ENCODE results near the gene HLA-DPA1. TPM values are rescaled to one million over a fixed set of nuclear protein-coding genes. Genes with fewer than 3 reads are reported as not detected.

The HLA-DPA1 gene
- total RNA-seq = 100 to 1,000 TPM; 122 to 203 TPM
- polyA plus RNA-seq = 10 to 100 TPM; 18.6 to 74.9 TPM
- long read RNA-seq, donor 1, transcript HLA-DPA1-242 (6 exons, 1,704 nt) = major isoform, 9 of 314 reads
- long read RNA-seq, donor 1, partial matches to known transcripts = 282 of 314 reads
- long read RNA-seq, donor 1, other reads (novel, unspliced or antisense) = 23 of 314 reads
- long read RNA-seq, donor 2, partial matches to known transcripts = 75 of 81 reads
- long read RNA-seq, donor 2, other reads (novel, unspliced or antisense) = 5 of 81 reads

- Histone ChIP-seq H3K4me3 (ENCODE audit: low read length in 2 of 2) (no peak within 1 kb of the TSS), H3K9me3 (ENCODE audit: control insufficient read depth, low read length) (no peaks in the 10 kb centered on the region), H3K4me1 (ENCODE audit: control insufficient read depth in 1 of 2, insufficient read depth in 2 of 2, low read length in 2 of 2) (no peaks in the 10 kb centered on the region), H3K27ac (ENCODE audit: low read depth in 1 of 2, low read length in 2 of 2) (no peak within 1 kb of the TSS), H3K27me3 (ENCODE audit: control insufficient read depth in 1 of 2, insufficient read depth in 2 of 2, low read length in 1 of 2) (no peaks in the 10 kb centered on the region), H3K36me3 (ENCODE audit: control insufficient read depth in 1 of 2, insufficient read depth in 2 of 2, low read length in 1 of 2) (no peaks in the 10 kb centered on the region)
- intact Hi-C loops (cut with DNase I) = no loop called here
- ATAC-seq (ENCODE audit: low FRiP score) (peak; percentile 61), DNase-seq (peak in 1 of 2 donors; percentile 71)
- WGBS, 2 donors = 50 to 54% methylated on average over 8 of the region's 8 CpGs
Measured at GRCh38 chr6:33073431-33073871, at the start of gene HLA-DPA1. HLA-DPA1 (minus strand) TSS chr6:33073649.

GRCh38 chr6:33123181-33123580, 49.7 kb upstream of the HLA-DPA1 start:
- H3K4me3 ChIP-seq (ENCODE audit: low read length in 2 of 2) = no peak overlapping the region
- DNase-seq = no peak
- no peaks in the 10 kb centered on the region for H3K4me1 ChIP-seq (ENCODE audit: control insufficient read depth in 1 of 2, insufficient read depth in 2 of 2, low read length in 2 of 2)
- intact Hi-C loops (cut with DNase I) = no loop called here
- no peak overlapping the region for H3K27ac ChIP-seq (ENCODE audit: low read depth in 1 of 2, low read length in 2 of 2)
- H3K36me3 ChIP-seq (ENCODE audit: control insufficient read depth in 1 of 2, insufficient read depth in 2 of 2, low read length in 1 of 2) = no peaks in the 10 kb centered on the region
- H3K27me3 ChIP-seq (ENCODE audit: control insufficient read depth in 1 of 2, insufficient read depth in 2 of 2, low read length in 1 of 2) = no peaks in the 10 kb centered on the region
- 81 to 84% methylated on average over 6 of the region's 6 CpGs for WGBS, 2 donors
- no peak for ATAC-seq (ENCODE audit: low FRiP score)
- H3K9me3 ChIP-seq (ENCODE audit: control insufficient read depth, low read length) = peaks cover 4% of the 10 kb centered on the region

- Histone ChIP-seq H3K27ac (ENCODE audit: low read depth in 1 of 2, low read length in 2 of 2) (no peak overlapping the region), H3K4me1 (ENCODE audit: control insufficient read depth in 1 of 2, insufficient read depth in 2 of 2, low read length in 2 of 2) (no peaks in the 10 kb centered on the region), H3K36me3 (ENCODE audit: control insufficient read depth in 1 of 2, insufficient read depth in 2 of 2, low read length in 1 of 2) (no peaks in the 10 kb centered on the region), H3K9me3 (ENCODE audit: control insufficient read depth, low read length) (peaks cover 4% of the 10 kb centered on the region), H3K27me3 (ENCODE audit: control insufficient read depth in 1 of 2, insufficient read depth in 2 of 2, low read length in 1 of 2) (no peaks in the 10 kb centered on the region), H3K4me3 (ENCODE audit: low read length in 2 of 2) (no peak overlapping the region)
- DNase-seq (no peak), ATAC-seq (ENCODE audit: low FRiP score) (no peak)
- intact Hi-C loops (cut with DNase I) = no loop called here
- WGBS, 2 donors = 45 to 55% methylated on average over 3 of the region's 3 CpGs
Measured at GRCh38 chr6:33120001-33120400, 46.6 kb upstream of the HLA-DPA1 start.

- H3K4me3 ChIP-seq (ENCODE audit: low read length in 2 of 2) = no peak overlapping the region
- peaks cover 2% of the 10 kb centered on the region for H3K9me3 ChIP-seq (ENCODE audit: control insufficient read depth, low read length)
- intact Hi-C loops (cut with DNase I) = loop anchor here (1.0 to 5.0 kb wide), 2 partner anchors 129 to 130 kb away; no protein-coding TSS in a partner anchor
- H3K36me3 ChIP-seq (ENCODE audit: control insufficient read depth in 1 of 2, insufficient read depth in 2 of 2, low read length in 1 of 2) = no peaks in the 10 kb centered on the region
- DNase-seq (no peak), ATAC-seq (ENCODE audit: low FRiP score) (peak; percentile 70)
- no peaks in the 10 kb centered on the region for H3K27me3 ChIP-seq (ENCODE audit: control insufficient read depth in 1 of 2, insufficient read depth in 2 of 2, low read length in 1 of 2)
- H3K4me1 ChIP-seq (ENCODE audit: control insufficient read depth in 1 of 2, insufficient read depth in 2 of 2, low read length in 2 of 2) = no peaks in the 10 kb centered on the region
- 0% methylated on average over 3 of the region's 3 CpGs for WGBS, 2 donors
- H3K27ac ChIP-seq (ENCODE audit: low read depth in 1 of 2, low read length in 2 of 2) = no peak overlapping the region
Measured at GRCh38 chr6:33118525-33119123, 45.2 kb upstream of the HLA-DPA1 start.

- H3K27ac ChIP-seq (ENCODE audit: low read depth in 1 of 2, low read length in 2 of 2) = no peak overlapping the region
- 9 to 11% methylated on average over 9 of the region's 9 CpGs for WGBS, 2 donors
- H3K9me3 ChIP-seq (ENCODE audit: control insufficient read depth, low read length) = no peaks in the 10 kb centered on the region
- ATAC-seq (ENCODE audit: low FRiP score) (no peak), DNase-seq (no peak)
- no peak overlapping the region for H3K4me3 ChIP-seq (ENCODE audit: low read length in 2 of 2)
- H3K36me3 ChIP-seq (ENCODE audit: control insufficient read depth in 1 of 2, insufficient read depth in 2 of 2, low read length in 1 of 2) = no peaks in the 10 kb centered on the region
- intact Hi-C loops (cut with DNase I) = loop anchor here (1.0 to 5.0 kb wide), 2 partner anchors 129 to 130 kb away; no protein-coding TSS in a partner anchor
- H3K4me1 ChIP-seq (ENCODE audit: control insufficient read depth in 1 of 2, insufficient read depth in 2 of 2, low read length in 2 of 2) = no peaks in the 10 kb centered on the region
- no peaks in the 10 kb centered on the region for H3K27me3 ChIP-seq (ENCODE audit: control insufficient read depth in 1 of 2, insufficient read depth in 2 of 2, low read length in 1 of 2)
Measured at GRCh38 chr6:33117811-33118277, 44.4 kb upstream of the HLA-DPA1 start.

GRCh38 chr6:33116841-33117711, 43.6 kb upstream of the HLA-DPA1 start:
- Histone ChIP-seq H3K4me1 (ENCODE audit: control insufficient read depth in 1 of 2, insufficient read depth in 2 of 2, low read length in 2 of 2) (no peaks in the 10 kb centered on the region), H3K4me3 (ENCODE audit: low read length in 2 of 2) (no peak overlapping the region), H3K36me3 (ENCODE audit: control insufficient read depth in 1 of 2, insufficient read depth in 2 of 2, low read length in 1 of 2) (no peaks in the 10 kb centered on the region), H3K27me3 (ENCODE audit: control insufficient read depth in 1 of 2, insufficient read depth in 2 of 2, low read length in 1 of 2) (no peaks in the 10 kb centered on the region), H3K27ac (ENCODE audit: low read depth in 1 of 2, low read length in 2 of 2) (no peak overlapping the region), H3K9me3 (ENCODE audit: control insufficient read depth, low read length) (no peaks in the 10 kb centered on the region)
- WGBS, 2 donors = 2 to 3% methylated on average over 32 of the region's 32 CpGs
- intact Hi-C loops (cut with DNase I) = loop anchor here in 1 of 2 donors (5.0 kb wide), 1 partner anchor 130 kb away; no protein-coding TSS in a partner anchor
- ATAC-seq (ENCODE audit: low FRiP score) (peak; percentile 54), DNase-seq (peak in 1 of 2 donors; percentile 70)

GRCh38 chr6:33116417-33116816, 43.0 kb upstream of the HLA-DPA1 start:
- Histone ChIP-seq H3K27me3 (ENCODE audit: control insufficient read depth in 1 of 2, insufficient read depth in 2 of 2, low read length in 1 of 2) (no peaks in the 10 kb centered on the region), H3K9me3 (ENCODE audit: control insufficient read depth, low read length) (no peaks in the 10 kb centered on the region), H3K4me3 (ENCODE audit: low read length in 2 of 2) (no peak overlapping the region), H3K4me1 (ENCODE audit: control insufficient read depth in 1 of 2, insufficient read depth in 2 of 2, low read length in 2 of 2) (no peaks in the 10 kb centered on the region), H3K36me3 (ENCODE audit: control insufficient read depth in 1 of 2, insufficient read depth in 2 of 2, low read length in 1 of 2) (no peaks in the 10 kb centered on the region), H3K27ac (ENCODE audit: low read depth in 1 of 2, low read length in 2 of 2) (no peak overlapping the region)
- ATAC-seq (ENCODE audit: low FRiP score) = no peak
- peak in 1 of 2 donors; percentile 48 for DNase-seq
- 1 to 9% methylated on average over 6 of the region's 6 CpGs for whole genome bisulfite sequencing, 2 donors
- intact Hi-C loops (cut with DNase I) = loop anchor here in 1 of 2 donors (5.0 kb wide), 1 partner anchor 131 kb away; no protein-coding TSS in a partner anchor

GRCh38 chr6:33114406-33114805, 41.0 kb upstream of the HLA-DPA1 start:
- Histone ChIP-seq H3K27me3 (ENCODE audit: control insufficient read depth in 1 of 2, insufficient read depth in 2 of 2, low read length in 1 of 2) (no peaks in the 10 kb centered on the region), H3K27ac (ENCODE audit: low read depth in 1 of 2, low read length in 2 of 2) (no peak overlapping the region), H3K36me3 (ENCODE audit: control insufficient read depth in 1 of 2, insufficient read depth in 2 of 2, low read length in 1 of 2) (no peaks in the 10 kb centered on the region), H3K4me1 (ENCODE audit: control insufficient read depth in 1 of 2, insufficient read depth in 2 of 2, low read length in 2 of 2) (no peaks in the 10 kb centered on the region), H3K4me3 (ENCODE audit: low read length in 2 of 2) (no peak overlapping the region), H3K9me3 (ENCODE audit: control insufficient read depth, low read length) (no peaks in the 10 kb centered on the region)
- ATAC-seq (ENCODE audit: low FRiP score) = no peak
- intact Hi-C loops (cut with DNase I) = no loop called here
- DNase-seq = no peak

Data from aorta (tissue), 5 donors.